Stimulated activated CD8-positive, alpha-beta memory T cell treated with anti-CD3 and anti-CD28 coated beads, Interleukin-7, amount 100 ng/mL, for 1 hour (primary cell): ENCODE measurements around the gene MTHFD1L.
A peak's percentile ranks its signal among the peaks of the same experiment; 100 is the strongest.

ENCODE experiments used
- DNase-seq, 2 donors: peaks; one replicate each; pipeline ENCODE4 v3.0.0-alpha.2; 2020; ENCODE audit warnings: low read depth in 2 of 2

The MTHFD1L gene

DNA sequence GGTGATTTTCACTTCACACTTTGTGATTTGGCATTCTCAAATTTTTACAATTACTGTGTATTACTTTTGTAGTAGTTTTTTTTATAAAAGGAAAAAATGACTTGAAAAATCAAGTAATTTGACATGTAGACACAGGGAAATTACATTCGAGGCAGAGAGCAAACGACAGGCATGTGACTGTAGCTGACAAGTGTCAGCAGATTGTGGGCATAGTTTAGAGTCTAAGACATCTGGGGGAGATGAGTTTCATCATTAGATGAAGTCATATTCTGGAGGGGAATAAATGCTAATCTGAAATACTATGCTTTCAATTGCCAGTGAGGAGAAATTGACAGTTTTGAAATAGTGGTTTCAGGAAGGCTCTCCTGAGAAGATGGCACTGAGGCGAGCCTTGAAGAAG, 126.0 kb downstream of the MTHFD1L start:
- no peak for DNase-seq

- no peak for DNase-seq
Observed at GRCh38 chr6:150992262-150992661, 126.8 kb downstream of the MTHFD1L start.

DNA sequence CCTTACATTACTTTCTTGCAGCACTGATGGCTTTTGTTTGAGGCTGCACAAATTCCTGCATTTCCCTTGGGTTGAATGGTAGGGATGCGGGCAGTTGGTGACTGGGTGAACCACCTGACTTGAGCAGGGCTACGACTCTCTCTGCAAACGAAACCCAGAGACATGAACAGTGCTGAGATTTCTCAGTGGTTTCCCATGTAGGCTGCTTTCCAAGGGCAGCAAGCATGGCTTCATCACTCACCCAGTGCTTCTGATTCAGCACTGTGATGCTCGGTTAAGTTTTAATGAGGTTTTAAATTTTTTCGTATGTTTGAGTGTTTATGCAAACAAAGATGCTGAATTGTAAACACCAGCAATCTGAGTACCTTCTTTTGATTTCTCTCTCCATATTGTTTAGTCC, 127.2 kb downstream of the MTHFD1L start:
- no peak for DNase-seq

GRCh38 chr6:150993253-150993652, 127.8 kb downstream of the MTHFD1L start:
- DNase-seq: no peak

- no peak for DNase-seq
Observed at GRCh38 chr6:150994026-150994425, 128.5 kb downstream of the MTHFD1L start.

DNA sequence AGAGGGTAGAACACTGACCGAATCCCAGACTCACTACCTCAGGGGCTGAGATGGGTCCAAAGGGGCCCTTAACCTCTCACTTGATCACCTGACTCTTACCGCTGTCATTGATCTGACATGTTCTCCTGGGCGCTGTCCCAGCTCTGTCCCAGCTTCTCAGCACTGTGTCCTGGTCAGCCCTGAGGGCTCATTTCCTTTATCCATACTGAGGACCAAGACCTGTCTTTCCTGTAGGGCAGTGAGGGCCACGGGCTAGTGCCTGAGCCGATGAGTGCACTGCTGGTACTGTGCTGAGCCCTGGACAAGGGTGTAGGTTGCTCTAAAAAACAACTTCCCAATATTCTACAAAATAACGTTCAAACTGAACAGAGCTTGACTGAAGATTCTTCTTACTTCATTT, 131.5 kb downstream of the MTHFD1L start:
- DNase-seq: no peak

DNA sequence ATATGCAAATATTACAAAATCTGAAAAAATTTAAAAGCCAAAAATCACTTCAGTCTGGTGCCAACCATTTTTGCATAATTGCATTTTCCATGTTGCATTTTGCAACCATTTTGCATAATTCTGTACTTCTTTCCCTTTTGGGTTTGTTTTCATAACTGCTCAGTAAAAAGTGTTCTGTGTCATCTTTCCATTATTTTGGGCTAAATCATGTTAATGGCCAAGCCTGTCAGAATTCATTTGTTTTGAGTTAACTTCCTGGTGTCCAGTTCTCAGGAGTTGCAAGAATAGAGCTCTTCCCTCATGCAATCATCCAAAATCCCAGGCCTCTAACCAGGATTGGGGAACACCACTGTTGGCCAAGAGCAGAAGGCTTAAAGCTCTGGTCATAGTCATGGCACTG, 133.6 kb downstream of the MTHFD1L start:
- no peak for DNase-seq

- no peak for DNase-seq
Observed at GRCh38 chr6:150999576-150999975, 134.1 kb downstream of the MTHFD1L start.

DNA sequence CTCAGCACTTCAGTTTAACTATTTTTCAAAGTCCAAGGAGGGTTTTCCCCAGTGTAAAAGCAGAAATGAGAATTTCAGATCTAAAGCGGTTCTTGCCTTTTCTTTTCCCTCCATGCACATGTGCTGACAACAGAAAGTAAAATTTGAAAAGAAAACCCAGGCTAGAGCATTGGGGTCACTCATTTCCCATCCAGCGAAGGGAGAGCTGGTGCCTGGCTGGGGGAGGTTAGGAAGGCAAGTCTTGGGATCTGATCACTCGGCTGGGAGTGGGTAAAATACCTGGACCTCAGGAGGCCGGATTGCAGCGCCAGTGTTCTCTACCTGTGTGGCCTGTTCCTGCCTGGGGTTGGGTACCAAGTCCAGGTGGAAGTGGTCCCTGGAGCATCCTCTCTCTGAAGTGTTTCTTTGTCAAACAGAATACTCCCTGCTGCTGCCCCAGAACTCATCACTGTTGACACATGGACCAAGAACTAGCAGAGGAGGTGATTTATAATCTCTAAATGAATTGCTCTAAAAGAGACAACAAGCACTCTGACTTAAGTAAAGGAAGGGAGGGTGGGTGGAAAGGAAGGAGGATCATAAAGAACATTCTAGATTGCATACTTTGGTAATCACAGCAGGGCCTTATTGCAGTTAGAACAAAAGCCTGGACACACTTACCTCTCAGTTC, 136.0 kb downstream of the MTHFD1L start:
- DNase-seq: no peak

GRCh38 chr6:151002057-151002450, 136.6 kb downstream of the MTHFD1L start:
- DNase-seq: no peak

DNA sequence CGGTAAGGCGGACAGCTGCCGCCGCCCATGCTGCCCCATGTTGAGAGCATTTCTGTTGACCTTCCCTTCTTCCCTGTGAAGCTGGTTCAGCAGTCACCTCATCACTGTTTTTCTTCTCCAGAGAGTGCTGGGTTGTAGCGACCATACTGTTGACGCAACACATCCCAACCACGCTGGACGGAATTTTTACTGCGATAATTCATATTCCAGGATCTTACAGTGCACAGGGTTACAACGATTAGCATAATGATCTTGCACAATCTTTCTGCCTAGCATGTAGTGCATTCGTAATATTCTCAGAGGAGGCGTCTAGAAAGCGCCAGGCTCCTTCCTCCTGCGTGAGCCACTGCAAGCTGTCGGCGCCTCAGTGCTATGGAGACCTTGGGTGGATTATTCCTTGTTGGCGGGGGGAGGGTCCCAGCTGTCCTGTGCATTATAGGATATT, 137.0 kb downstream of the MTHFD1L start:
- no peak for DNase-seq

GRCh38 chr6:151004383-151005024, 139.0 kb downstream of the MTHFD1L start:
- DNase-seq: no peak

GRCh38 chr6:151005164-151005563, 139.7 kb downstream of the MTHFD1L start:
- DNase-seq: no peak

- no peak for DNase-seq
Observed at GRCh38 chr6:151005896-151006632, 140.6 kb downstream of the MTHFD1L start.

GRCh38 chr6:151007076-151007475, 141.6 kb downstream of the MTHFD1L start:
- no peak for DNase-seq

DNA sequence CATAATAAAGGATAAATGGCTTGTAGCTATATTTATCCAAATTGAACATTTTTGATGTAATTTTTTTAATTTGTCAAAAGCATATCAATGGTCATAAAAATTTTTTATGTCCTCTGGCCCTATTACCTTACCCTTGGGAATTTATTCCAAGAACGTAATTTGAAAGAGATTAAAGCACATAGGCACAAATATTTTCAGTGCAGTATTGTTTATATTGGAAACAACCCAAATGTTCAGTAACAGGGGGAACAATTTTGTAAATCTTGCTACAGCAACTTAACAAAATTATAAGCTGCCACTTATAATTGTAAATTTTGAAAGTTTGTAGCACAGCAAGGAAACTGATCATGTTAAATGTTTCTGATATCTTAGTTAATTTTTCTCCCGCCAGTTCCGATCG, 142.4 kb downstream of the MTHFD1L start:
- no peak for DNase-seq

DNA sequence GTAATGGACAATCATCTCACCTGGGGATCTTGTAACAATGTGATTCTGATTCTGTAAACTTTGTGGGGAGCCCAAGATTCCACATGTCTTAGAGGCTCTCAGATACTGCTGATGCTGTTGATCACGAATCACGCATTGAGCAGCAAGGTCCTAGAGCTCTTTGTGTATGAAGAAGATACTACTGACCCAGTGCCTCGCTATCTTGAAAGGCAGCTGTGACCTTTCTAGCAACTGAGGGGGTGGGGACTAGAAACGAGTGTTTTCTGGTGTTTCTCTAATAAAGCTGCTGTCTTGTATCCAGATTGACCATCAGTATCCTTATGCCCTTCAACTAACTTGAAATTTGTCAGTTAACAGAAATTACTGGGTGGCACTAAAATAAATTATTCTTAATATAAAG, 142.9 kb downstream of the MTHFD1L start:
- DNase-seq: no peak

DNA sequence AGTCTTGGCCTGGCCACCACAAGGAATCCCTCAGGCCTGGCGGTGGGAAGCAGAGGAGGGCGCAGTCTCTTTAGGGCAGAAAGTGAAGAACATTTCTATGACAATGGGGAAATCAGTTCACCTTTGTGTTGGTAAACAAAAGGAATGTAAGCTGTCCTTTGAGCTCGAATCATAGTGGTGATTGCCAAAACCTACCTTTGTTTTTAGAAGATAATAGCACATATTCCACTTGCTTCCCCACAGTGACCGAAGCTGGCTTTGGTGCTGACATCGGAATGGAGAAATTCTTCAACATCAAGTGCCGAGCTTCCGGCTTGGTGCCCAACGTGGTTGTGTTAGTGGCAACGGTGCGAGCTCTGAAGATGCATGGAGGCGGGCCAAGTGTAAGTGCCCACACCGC, 144.1 kb downstream of the MTHFD1L start:
- no peak for DNase-seq

DNA sequence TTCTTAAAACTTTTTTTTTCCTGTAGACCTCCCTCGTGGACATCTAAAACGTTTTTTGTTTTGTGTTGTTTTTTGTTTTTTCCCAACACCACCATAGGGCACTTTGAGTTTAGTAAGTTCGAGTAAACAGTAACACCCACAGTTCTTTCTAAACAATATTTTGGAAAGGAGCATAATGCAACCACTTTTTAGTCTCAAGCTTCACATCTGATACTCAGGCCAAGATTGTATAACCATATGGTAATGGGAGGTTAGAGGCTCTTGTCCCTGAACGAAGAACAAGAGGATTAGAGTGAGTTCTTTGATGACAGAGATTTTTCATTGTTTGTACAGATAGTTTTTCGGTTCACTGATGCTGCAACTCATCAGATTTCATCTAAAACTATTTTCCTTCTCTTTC, 144.6 kb downstream of the MTHFD1L start:
- DNase-seq: no peak

DNA sequence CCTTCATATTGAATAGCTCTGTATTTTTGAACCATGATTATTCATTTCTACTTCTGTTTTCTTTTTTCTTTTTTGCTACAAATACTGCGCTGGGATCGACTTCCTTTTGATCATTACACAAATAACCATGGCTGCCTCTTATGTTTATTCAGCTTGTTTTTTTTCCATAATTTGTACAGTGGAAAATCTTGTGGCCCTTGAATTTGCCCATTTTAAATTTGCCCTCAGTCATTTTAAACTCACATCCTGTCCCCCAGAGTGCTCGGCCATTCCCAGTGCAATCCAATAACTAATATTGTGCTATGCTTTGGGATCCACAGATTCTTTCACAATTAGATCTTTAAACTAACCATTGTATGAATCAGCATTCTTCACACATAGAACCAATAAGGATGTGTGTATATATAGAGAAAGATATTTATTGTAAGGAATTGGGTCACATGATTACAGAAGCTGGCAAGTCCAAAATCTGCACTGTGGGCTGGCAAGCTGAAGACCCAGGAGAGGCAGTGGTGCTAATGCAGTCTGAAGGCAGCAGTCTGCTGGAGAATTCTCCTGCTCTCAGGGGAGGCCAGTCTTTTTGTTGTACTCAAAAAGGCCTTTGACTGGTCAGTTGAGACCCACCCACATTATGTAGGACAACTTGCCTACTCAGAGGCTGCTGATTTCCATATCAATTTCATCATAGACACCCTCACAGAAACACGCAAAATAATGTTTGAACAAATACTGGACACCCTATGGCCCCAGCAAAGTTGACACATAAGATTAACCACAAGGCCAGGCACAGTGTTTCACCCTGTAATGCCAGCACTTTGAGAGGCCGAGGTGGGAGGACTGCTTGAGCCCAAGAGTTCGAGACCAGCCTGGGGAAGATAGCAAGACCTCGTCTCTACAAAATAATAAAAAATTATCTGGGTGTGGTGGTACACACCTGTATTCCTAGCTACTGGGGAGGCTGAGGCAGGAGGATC, 147.1 kb downstream of the MTHFD1L start:
- DNase-seq: no peak

DNA sequence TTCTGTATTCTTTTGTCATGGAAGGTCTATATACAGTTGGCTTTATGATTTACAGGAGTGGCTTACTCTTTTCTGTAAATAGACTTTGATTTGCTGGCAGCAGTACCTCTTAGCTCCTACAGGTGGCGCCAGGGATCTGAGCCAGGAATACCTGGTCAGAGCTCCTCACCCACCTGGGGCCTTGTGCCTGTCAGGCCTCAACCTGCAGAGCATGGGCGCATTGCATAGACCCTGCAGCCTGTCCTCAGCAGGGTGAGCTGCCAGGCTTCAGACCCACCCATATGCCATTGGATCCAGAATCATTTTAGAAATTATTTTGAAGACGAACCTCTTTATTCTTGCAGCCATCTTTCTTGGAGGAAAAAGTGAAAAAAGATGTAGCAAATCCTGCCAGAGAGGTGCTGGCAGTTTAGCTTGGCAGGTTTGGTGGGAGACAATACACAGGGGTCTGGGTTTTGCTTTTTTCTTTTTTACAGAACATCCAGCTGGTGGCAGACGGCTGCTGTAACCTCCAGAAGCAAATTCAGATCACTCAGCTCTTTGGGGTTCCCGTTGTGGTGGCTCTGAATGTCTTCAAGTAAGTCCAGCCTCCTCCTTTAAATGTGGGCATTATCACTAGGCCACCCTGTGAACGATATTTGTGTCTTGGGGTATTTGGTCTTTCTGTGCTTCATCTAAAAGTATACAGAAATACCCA, 149.1 kb downstream of the MTHFD1L start:
- DNase-seq: peak; percentile 6 to 27
